Fibroblast of skin of scalp (primary cell): ENCODE measurements around the gene MX1.

ENCODE experiments used
- DNase-seq: peaks from one replicate; pipeline ENCODE4 v3.0.0-alpha.2; 2013

MX1 gene

GRCh38 chr21:41460578-41461527, 34.8 kb downstream of the MX1 start:
- peak; percentile 68 for DNase-seq

GRCh38 chr21:41465176-41465781, 39.2 kb downstream of the MX1 start:
- DNase-seq: no peak

GRCh38 chr21:41466024-41466820, 40.2 kb downstream of the MX1 start:
- DNase-seq: no peak

- DNase-seq: no peak
Observed at GRCh38 chr21:41470054-41470453, 44.0 kb downstream of the MX1 start.

GRCh38 chr21:41472753-41473548, 46.9 kb downstream of the MX1 start:
- no peak for DNase-seq

- DNase-seq: no peak
Observed at GRCh38 chr21:41475714-41476420, 49.8 kb downstream of the MX1 start.

- no peak for DNase-seq
Observed at GRCh38 chr21:41477641-41478318, 51.7 kb downstream of the MX1 start.

GRCh38 chr21:41478319-41479177, 52.5 kb downstream of the MX1 start:
- DNase-seq: peak; percentile 12

- no peak for DNase-seq
Observed at GRCh38 chr21:41479686-41480085, 53.6 kb downstream of the MX1 start.

- DNase-seq: no peak
Observed at GRCh38 chr21:41480086-41480690, 54.1 kb downstream of the MX1 start.

- DNase-seq: peak; percentile 84
Observed at GRCh38 chr21:41481191-41481590, 55.2 kb downstream of the MX1 start.

- peak; percentile 59 for DNase-seq
Observed at GRCh38 chr21:41482301-41482700, 56.3 kb downstream of the MX1 start.

- no peak for DNase-seq
Observed at GRCh38 chr21:41482980-41483379, 56.9 kb downstream of the MX1 start.

- DNase-seq: no peak
Observed at GRCh38 chr21:41483415-41483814, 57.4 kb downstream of the MX1 start.

GRCh38 chr21:41483973-41484372, 57.9 kb downstream of the MX1 start:
- DNase-seq: no peak

- DNase-seq: peak; percentile 18
Observed at GRCh38 chr21:41487082-41487481, 61.0 kb downstream of the MX1 start.

- no peak for DNase-seq
Observed at GRCh38 chr21:41488080-41488479, 62.0 kb downstream of the MX1 start.

- no peak for DNase-seq
Observed at GRCh38 chr21:41489329-41489728, 63.3 kb downstream of the MX1 start.

GRCh38 chr21:41490330-41490729, 64.3 kb downstream of the MX1 start:
- no peak for DNase-seq

GRCh38 chr21:41491412-41491811, 65.4 kb downstream of the MX1 start:
- no peak for DNase-seq
